SK-N-MC (cell line): ENCODE data around the gene LRRC4C.

Experiments used
- EZH2 ChIP-seq: fragments of 200-600 bp; sonication (generic); IDR thresholded peaks from one replicate; pipeline ENCODE4 v1.6.1; 2017; ENCODE audit warnings: antibody characterized with exemption
- POLR2AphosphoS5 ChIP-seq: IDR thresholded peaks from 2 replicates; pipeline ENCODE4 v1.6.1; 2012; ENCODE audit warnings: mild to moderate bottlenecking, low read depth, low read length, borderline replicate concordance

DNA sequence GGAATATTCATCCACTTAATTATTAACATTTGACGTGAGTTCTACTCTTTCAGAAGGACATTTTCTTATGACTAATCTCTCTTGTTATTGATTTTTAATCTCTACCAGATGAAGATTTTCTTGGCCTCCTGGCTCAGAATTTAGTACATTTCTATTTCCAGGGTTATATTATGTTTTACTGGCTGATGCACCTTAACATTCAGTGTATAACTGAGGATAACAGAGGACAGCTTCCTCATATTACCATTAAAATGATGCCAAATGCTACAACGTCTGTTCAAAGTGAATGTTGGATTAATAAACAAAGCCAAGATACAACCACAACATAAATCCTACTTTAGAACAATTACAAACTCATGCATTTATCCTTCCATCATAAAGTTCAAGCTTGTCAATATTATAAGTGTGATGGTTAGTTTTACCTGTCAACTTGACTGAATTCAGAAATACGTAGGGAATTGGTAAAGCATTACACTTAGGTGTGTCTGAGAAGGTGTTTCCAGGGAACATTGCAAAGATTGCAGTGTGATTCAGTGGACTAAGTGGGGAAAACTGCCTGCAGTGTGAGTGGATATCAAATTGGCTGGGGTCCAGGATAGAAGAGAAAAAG lies 485.2 kb downstream of the LRRC4C start:
- TF ChIP-seq POLR2AphosphoS5 (no peak), EZH2 (no peak)
